Activated naive CD8-positive, alpha-beta T cell treated with anti-CD3 and anti-CD28 coated beads, Interleukin-2, amount 50 U/mL, for 24 hours (primary cell): ENCODE measurements around the gene GRIP2.

ENCODE experiments used
- ATAC-seq: fragments of 150-1000 bp; cut with Tn5 transposase; one replicate; pipeline ENCODE4 v1.10.0; 2021
- DNase-seq: peaks from one replicate; pipeline ENCODE4 v3.0.0; 2021
- H3K27ac Mint-ChIP-seq: one replicate; pipeline ENCODE4 v1.8.0; 2021; ENCODE audit warnings: mild to moderate bottlenecking, mixed read lengths
- H3K27me3 Mint-ChIP-seq: one replicate; pipeline ENCODE4 v1.8.0; 2021; ENCODE audit warnings: mixed read lengths
- H3K36me3 Mint-ChIP-seq: one replicate; pipeline ENCODE4 v1.8.0; 2021; ENCODE audit warnings: low read depth, mixed read lengths
- H3K4me1 Mint-ChIP-seq: one replicate; pipeline ENCODE4 v1.8.0; 2021; ENCODE audit warnings: mixed read lengths
- H3K4me3 Mint-ChIP-seq: one replicate; pipeline ENCODE4 v1.8.0; 2021; ENCODE audit warnings: mild to moderate bottlenecking, moderate library complexity, mixed read lengths
- H3K9me3 Mint-ChIP-seq: one replicate; pipeline ENCODE4 v1.8.0; 2021; ENCODE audit warnings: mixed read lengths

Gene GRIP2

GRCh38 chr3:14568269-14568668, 28.1 kb upstream of the GRIP2 start:
- Mint-ChIP-seq H3K27me3 (peaks cover 1% of the 10 kb centered on the region), H3K4me1 (no peaks in the 10 kb centered on the region), H3K9me3 (no peaks in the 10 kb centered on the region), H3K4me3 (no peak overlapping the region), H3K27ac (no peak overlapping the region), H3K36me3 (no peaks in the 10 kb centered on the region)
- no peak for ATAC-seq
- no peak for DNase-seq

- H3K27me3 Mint-ChIP-seq: peaks cover 7% of the 10 kb centered on the region
- H3K27ac Mint-ChIP-seq: no peak overlapping the region
- no peak overlapping the region for H3K4me3 Mint-ChIP-seq
- ATAC-seq: no peak
- no peaks in the 10 kb centered on the region for H3K9me3 Mint-ChIP-seq
- no peak for DNase-seq
- H3K4me1 Mint-ChIP-seq: no peaks in the 10 kb centered on the region
- no peaks in the 10 kb centered on the region for H3K36me3 Mint-ChIP-seq
These were observed 26.7 kb upstream of the GRIP2 start for GRCh38 chr3:14566812-14567211.

- Mint-ChIP-seq H3K9me3 (no peaks in the 10 kb centered on the region), H3K4me1 (no peaks in the 10 kb centered on the region), H3K4me3 (no peak overlapping the region), H3K27ac (no peak overlapping the region), H3K27me3 (peaks cover 13% of the 10 kb centered on the region), H3K36me3 (no peaks in the 10 kb centered on the region)
- DNase-seq (peak; percentile 12), ATAC-seq (peak; percentile 29)
These were observed 25.9 kb upstream of the GRIP2 start for GRCh38 chr3:14565868-14566588.

GRCh38 chr3:14564741-14565140, 24.6 kb upstream of the GRIP2 start:
- no peak overlapping the region for H3K27ac Mint-ChIP-seq
- H3K9me3 Mint-ChIP-seq: no peaks in the 10 kb centered on the region
- ATAC-seq: no peak
- peaks cover 13% of the 10 kb centered on the region for H3K27me3 Mint-ChIP-seq
- H3K4me3 Mint-ChIP-seq: no peak overlapping the region
- H3K4me1 Mint-ChIP-seq: no peaks in the 10 kb centered on the region
- H3K36me3 Mint-ChIP-seq: no peaks in the 10 kb centered on the region
- DNase-seq: no peak

GRCh38 chr3:14563946-14564539, 23.9 kb upstream of the GRIP2 start:
- H3K27ac Mint-ChIP-seq: no peak overlapping the region
- H3K27me3 Mint-ChIP-seq: peaks cover 17% of the 10 kb centered on the region
- no peaks in the 10 kb centered on the region for H3K36me3 Mint-ChIP-seq
- ATAC-seq: no peak
- no peaks in the 10 kb centered on the region for H3K4me1 Mint-ChIP-seq
- H3K9me3 Mint-ChIP-seq: no peaks in the 10 kb centered on the region
- H3K4me3 Mint-ChIP-seq: no peak overlapping the region
- no peak for DNase-seq

- Mint-ChIP-seq H3K4me3 (no peak overlapping the region), H3K9me3 (no peaks in the 10 kb centered on the region), H3K27ac (no peak overlapping the region), H3K27me3 (peaks cover 19% of the 10 kb centered on the region), H3K4me1 (no peaks in the 10 kb centered on the region), H3K36me3 (no peaks in the 10 kb centered on the region)
- ATAC-seq: no peak
- DNase-seq: no peak
These were observed 22.2 kb upstream of the GRIP2 start for GRCh38 chr3:14562121-14562890.

- Mint-ChIP-seq H3K36me3 (no peaks in the 10 kb centered on the region), H3K4me3 (no peak overlapping the region), H3K9me3 (no peaks in the 10 kb centered on the region), H3K27me3 (peaks cover 20% of the 10 kb centered on the region), H3K4me1 (no peaks in the 10 kb centered on the region), H3K27ac (no peak overlapping the region)
- DNase-seq: no peak
- ATAC-seq: no peak
These were observed 21.2 kb upstream of the GRIP2 start for GRCh38 chr3:14561051-14561960.

GRCh38 chr3:14560110-14560509, 20.0 kb upstream of the GRIP2 start:
- peaks cover 3% of the 10 kb centered on the region for H3K4me1 Mint-ChIP-seq

GRCh38 chr3:14558029-14558428, 17.9 kb upstream of the GRIP2 start:
- DNase-seq (no peak), ATAC-seq (no peak)
- no peak overlapping the region for H3K27ac Mint-ChIP-seq
- peaks cover 3% of the 10 kb centered on the region for H3K4me1 Mint-ChIP-seq
- no peak overlapping the region for H3K4me3 Mint-ChIP-seq
- peaks cover 41% of the 10 kb centered on the region for H3K27me3 Mint-ChIP-seq
- no peaks in the 10 kb centered on the region for H3K36me3 Mint-ChIP-seq
- no peaks in the 10 kb centered on the region for H3K9me3 Mint-ChIP-seq

More at GRCh38 chr3:14560110-14560509, 20.0 kb upstream of the GRIP2 start:
- ATAC-seq (no peak), DNase-seq (no peak)
- H3K36me3 Mint-ChIP-seq: no peaks in the 10 kb centered on the region
- no peak overlapping the region for H3K4me3 Mint-ChIP-seq
- H3K9me3 Mint-ChIP-seq: no peaks in the 10 kb centered on the region
- H3K27ac Mint-ChIP-seq: no peak overlapping the region
- peaks cover 29% of the 10 kb centered on the region for H3K27me3 Mint-ChIP-seq

- no peak overlapping the region for H3K4me3 Mint-ChIP-seq
- DNase-seq (no peak), ATAC-seq (no peak)
- H3K36me3 Mint-ChIP-seq: no peaks in the 10 kb centered on the region
- peaks cover 3% of the 10 kb centered on the region for H3K4me1 Mint-ChIP-seq
- no peaks in the 10 kb centered on the region for H3K9me3 Mint-ChIP-seq
- H3K27ac Mint-ChIP-seq: no peak overlapping the region
- H3K27me3 Mint-ChIP-seq: peaks cover 38% of the 10 kb centered on the region
These were observed 15.7 kb upstream of the GRIP2 start for GRCh38 chr3:14555835-14556234.

GRCh38 chr3:14554715-14555114, 14.6 kb upstream of the GRIP2 start:
- Mint-ChIP-seq H3K4me3 (no peak overlapping the region), H3K4me1 (peaks cover 3% of the 10 kb centered on the region), H3K27ac (no peak overlapping the region), H3K9me3 (no peaks in the 10 kb centered on the region), H3K27me3 (peaks cover 45% of the 10 kb centered on the region), H3K36me3 (no peaks in the 10 kb centered on the region)
- no peak for ATAC-seq
- no peak for DNase-seq

GRCh38 chr3:14553871-14554270, 13.7 kb upstream of the GRIP2 start:
- Mint-ChIP-seq H3K27ac (no peak overlapping the region), H3K9me3 (no peaks in the 10 kb centered on the region), H3K27me3 (peaks cover 43% of the 10 kb centered on the region), H3K4me1 (peaks cover 3% of the 10 kb centered on the region), H3K36me3 (no peaks in the 10 kb centered on the region), H3K4me3 (no peak overlapping the region)
- no peak for DNase-seq
- no peak for ATAC-seq

- Mint-ChIP-seq H3K4me1 (peaks cover 3% of the 10 kb centered on the region), H3K27me3 (peaks cover 47% of the 10 kb centered on the region), H3K27ac (no peak overlapping the region), H3K4me3 (no peak overlapping the region), H3K9me3 (no peaks in the 10 kb centered on the region), H3K36me3 (no peaks in the 10 kb centered on the region)
- ATAC-seq (no peak), DNase-seq (no peak)
These were observed 12.6 kb upstream of the GRIP2 start for GRCh38 chr3:14552717-14553116.

GRCh38 chr3:14552041-14552648, 12.0 kb upstream of the GRIP2 start:
- peaks cover 47% of the 10 kb centered on the region for H3K27me3 Mint-ChIP-seq
- no peaks in the 10 kb centered on the region for H3K9me3 Mint-ChIP-seq
- DNase-seq (no peak), ATAC-seq (no peak)
- H3K27ac Mint-ChIP-seq: no peak overlapping the region
- peaks cover 3% of the 10 kb centered on the region for H3K4me1 Mint-ChIP-seq
- no peaks in the 10 kb centered on the region for H3K36me3 Mint-ChIP-seq
- H3K4me3 Mint-ChIP-seq: no peak overlapping the region
